IPS DF 4.7 (cell line): Measurements from ENCODE around the gene SERINC1.

ENCODE experiments used
- DNase-seq: peaks from one replicate; pipeline ENCODE4 v3.0.0-alpha.2; 2013; ENCODE audit warnings: low spot score; ENCODE audit errors: extremely low read depth

Gene SERINC1

DNA sequence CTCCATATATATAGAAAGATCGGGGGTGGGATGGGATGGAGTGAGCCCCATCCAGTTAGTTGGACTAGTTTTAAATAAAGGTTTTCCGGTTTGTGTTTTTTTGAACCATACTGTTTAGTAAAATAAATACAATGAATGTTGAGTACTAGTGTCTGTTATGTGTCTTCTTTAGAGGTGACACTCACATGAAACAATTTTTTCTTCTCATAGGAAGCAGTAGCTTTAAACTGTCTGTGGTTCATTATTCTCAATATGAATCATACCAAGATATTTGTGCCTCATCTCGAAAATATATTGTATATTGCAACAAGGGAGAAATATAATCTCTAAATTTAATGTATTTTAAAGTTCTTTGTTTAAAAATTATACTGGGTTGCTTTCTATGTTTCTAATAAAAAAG is 38.8 kb downstream of the SERINC1 start:
- no peak for DNase-seq

DNA sequence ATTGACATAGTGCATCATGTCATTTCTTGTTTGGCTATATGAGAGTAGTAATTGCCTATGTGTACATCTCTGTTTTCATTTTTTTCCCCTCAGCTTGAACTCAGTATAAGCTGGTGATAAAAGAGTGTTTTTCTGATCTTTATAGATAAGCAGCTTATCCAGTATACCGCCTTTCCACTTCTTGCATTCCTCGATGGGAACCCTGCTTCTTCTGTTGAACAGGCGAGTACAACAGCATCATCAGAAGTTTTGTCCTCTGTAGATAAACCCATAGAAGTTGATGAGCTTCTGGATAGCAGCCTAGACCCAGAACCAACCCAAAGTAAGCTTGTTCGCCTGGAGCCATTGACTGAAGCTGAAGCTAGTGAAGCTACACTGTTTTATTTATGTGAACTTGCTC is 39.8 kb downstream of the SERINC1 start:
- DNase-seq: no peak

DNA sequence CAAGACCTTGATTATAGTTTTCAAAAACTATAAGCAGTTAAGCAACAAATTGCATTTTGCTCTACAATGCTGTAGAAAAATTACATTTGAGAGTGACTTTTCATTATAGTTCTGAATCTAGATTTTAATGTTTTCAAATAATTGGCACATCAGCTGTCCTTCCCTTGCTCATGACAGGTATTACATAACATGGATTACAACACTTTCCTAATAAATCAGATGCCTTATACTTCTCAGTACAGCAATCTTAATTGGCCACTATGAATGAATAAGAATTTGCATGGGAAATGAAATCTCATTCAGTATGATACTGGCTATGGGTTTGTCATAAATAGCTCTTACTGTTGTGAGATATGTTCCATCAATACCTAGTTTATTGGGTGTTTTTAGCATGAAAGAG is 42.3 kb downstream of the SERINC1 start:
- no peak for DNase-seq

DNA sequence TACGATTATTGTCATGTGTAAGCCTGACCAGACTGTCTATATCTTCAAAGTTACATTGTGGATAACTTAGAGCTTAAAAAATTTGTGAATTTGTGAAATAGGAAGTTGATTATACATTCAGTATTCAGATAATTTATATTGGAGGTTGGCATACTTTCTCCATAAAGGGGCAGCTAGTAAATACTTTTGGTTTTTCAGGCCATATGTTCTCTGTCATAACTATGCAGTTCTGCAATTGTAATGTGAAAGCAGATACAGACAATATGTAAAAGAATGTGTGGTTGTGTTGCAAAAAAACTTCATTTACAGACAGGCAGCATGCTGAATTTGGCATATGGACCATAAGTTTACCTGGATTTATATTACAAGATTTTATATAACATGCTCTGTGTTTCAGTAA is 42.8 kb downstream of the SERINC1 start:
- no peak for DNase-seq

DNA sequence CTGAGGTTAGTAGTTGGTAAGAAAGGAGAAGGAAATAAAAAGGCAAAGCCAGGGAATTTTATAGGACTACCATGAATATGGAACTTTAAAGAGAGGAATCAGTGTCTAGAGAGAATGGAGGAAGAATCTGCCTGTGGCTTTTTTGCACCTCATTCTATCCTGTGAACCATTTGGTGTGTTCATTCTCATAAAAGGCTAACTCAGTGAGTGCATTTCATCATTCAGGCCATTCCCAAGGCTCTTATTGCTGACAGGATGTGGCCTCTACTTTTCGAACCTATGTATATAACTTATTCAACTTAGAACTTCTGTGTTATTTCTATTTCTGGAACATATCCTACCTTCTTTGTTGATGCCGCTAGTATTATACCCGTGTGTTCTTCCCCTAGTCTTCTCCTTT is 45.0 kb downstream of the SERINC1 start:
- no peak for DNase-seq

DNA sequence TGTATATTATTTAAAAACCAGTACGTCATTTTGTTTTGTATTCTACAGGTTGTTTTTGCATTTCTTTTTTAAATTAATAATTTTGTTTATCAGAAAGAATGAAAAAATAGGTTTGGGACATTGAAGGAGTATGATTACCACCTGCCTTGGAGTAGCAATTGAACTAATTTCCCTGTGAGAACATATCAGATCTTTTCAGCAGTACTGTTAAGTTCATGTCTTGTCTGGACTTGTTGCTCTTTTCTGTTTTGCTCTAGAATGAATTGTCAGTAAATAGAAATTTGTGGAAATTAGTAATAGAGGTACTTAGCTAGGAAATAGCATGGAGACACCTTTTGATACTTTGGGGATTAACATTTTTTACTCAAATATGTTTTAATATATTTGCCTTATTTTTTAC is 47.9 kb downstream of the SERINC1 start:
- DNase-seq: no peak

DNA sequence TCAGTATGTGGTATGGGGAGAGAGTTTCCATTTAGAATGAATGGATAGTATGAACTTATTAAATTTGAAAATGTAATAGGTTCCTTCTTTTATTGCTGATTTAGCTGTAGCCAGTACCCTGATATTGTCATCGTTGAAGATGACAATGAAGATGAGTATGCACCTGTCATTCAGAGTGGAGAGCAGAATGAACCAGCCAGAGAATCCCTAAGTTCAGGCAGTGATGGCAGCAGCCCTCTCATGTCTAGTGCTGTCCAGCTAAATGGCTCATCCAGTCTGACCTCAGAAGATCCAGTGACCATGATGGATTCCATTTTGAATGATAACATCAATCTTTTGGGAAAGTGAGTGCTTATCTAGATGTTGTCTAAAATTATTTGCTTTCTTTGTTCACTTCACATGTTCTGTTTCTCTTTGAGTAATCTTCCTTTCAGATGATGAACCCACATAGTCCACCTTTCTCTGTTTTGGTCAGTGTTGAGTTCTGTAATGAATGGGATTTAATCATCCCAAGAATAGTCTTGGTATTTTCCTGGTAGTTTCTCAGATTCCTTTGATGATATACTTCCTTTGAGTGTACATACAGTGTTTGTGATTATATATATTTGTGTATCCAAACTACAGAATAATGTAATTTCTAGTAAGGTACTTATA is 48.9 kb downstream of the SERINC1 start:
- DNase-seq: no peak

DNA sequence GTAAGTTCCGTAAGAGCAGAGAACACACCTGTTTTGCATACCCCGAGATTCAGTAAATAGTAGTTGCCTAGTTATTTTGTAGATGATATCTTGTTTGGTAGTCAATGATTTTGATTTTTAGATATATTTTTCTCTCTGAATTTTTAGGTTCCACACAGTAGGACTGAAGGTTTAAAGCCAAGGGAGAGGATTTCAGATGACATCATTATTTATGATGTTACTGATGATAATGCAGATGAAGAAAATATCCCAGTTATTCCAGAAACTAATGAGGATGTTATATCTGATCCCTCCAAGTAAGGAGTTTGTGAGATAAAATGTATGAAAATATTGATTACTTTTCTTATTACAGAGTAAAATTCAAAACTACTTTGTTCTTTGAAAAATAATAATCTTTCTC is 49.6 kb downstream of the SERINC1 start:
- DNase-seq: no peak

DNA sequence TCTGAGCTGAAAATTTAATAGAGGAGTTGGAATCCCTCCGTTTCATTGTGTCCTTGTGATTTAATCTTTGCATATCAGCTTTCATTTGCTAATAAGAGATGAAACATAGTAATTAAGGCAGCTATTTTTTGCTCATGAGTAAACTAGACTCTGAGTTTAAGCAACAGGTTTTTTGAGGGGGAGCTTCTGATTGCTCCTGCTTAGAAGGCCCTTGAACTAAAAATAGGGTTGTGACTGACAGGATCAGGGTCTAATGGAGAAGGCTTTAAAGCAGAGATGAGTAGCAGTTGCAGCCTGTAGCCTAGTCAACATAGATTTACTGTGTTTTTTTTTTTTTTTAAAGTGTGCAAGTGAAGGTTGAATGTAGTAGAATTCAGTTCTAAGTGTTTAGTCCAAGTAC is 54.8 kb downstream of the SERINC1 start:
- no peak for DNase-seq

DNA sequence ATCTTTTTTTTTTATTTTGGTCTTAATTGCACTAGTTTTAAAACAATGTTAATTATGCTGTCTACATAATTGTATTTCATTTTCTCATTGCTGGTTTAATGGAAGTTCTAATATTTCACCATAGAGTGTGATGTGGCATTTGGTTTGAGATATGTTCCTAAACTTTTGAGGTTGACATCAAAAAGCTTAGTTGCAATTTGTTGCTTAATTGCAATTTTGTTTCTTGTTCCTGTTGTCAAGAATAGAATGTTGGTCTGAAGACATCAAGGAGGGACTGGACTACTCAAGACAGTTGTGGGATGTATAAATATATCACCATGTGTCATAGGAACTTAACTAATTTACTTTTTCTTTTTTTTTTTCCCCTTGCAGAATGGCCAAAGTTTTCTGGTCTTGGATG is 59.6 kb downstream of the SERINC1 start:
- no peak for DNase-seq

DNA sequence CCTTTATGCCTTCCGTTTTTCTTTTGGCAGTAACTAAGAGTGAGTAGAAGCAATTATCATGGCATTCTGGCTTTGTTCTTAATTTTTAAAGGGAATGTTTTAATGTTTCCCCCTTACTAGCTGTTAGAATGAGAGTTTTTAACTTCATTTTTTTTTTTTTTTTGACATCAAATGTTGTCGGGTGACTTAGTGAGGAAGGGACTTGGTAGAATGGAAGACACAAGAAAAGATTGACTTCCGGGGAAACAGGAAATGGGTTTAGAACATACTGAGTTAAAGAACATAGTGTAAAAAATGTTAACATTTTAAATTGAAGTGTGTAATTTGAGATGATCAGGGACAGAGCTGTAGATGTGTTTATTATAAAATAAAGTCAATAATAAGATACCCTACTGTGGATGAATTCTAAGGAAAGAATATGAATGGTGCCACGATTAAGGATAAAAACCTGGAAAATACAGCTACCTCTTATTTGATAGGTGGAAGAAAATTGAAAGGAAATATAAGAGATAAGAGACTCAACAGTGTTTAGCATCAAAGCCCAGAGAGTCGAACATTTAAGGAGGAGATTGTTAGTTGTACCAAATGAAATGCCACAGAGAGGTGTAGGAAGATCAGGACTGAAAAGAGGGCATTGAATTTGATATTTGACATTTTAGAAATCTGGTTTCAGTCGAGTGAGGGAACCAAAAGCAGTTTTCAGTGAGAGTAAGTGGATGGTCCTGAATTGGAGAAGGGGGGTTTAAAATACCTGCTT is 62.7 kb downstream of the SERINC1 start:
- DNase-seq: no peak

DNA sequence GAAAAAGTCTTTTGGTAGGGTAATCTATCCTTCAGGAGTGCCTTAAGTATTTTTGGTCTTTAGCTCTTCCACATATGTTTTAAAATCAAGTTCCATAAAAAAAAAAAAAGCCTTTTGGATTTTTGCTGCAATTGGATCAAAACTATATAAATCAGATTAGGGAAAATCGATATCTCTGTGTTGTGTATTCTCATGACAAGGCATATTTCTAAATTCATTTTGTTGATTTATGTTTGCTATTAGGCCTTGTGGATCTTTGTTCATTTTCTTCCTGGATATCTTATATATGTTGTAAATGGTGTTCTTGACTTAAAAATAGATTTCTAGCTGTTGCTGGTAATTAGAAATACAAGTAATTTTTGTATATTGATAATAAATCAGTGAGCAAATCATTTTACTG is 63.4 kb downstream of the SERINC1 start:
- no peak for DNase-seq

DNA sequence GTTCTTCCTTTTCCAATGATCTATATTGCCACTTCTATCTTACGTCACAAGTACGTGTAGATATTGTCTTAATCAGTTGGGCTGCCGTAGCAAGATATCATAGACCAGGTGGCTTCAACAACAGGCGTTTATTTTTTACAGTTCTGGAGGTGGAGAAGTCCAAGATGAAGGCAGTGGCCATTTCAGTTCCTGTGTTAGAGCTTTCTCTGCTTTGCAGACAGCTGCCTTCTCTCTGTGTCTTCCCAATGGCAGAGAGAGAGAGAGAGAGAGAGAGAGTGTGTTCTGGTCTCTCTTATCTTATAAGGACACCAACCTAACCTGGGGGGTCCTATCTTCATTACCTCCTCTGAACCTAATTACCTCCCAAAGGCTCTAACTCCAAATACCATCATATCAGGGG is 63.9 kb downstream of the SERINC1 start:
- no peak for DNase-seq

DNA sequence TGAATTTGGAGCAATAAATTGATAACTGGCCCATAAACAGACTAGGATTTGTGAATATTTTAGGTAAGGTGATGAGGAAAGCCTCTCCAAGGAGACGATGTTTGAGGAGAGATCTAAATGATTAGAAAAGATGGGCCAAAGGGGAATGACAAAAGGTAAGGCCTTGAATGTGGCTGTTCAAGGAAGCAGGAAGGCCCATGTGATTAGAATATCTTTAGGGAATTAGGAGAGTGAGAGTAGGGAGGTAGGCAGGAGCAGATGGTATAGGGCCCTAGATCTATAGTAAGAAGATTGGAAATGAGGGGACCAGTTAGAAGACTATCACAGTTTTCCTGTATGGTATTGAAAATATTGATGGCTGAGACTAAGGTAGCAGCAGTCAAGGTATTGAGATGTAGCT is 65.4 kb downstream of the SERINC1 start:
- no peak for DNase-seq

DNA sequence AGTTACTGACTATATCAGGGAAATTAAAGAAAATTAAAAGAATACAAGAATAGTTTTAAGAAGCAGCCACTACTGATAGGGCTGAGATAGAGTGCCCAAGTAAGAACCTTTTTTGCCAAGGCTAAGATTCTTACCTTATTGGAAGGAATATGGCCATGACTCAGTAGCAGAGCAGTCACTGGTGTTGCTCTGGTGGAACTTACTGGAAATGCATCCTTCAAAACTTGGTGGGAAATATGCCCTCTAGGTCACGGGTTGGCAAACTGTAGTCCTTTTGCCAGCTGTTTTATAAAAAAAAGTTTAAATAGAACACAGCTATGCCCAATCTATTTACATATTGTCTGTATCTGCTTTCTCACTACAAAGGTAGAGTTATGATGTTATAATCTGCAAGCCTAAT is 66.2 kb downstream of the SERINC1 start:
- DNase-seq: no peak

DNA sequence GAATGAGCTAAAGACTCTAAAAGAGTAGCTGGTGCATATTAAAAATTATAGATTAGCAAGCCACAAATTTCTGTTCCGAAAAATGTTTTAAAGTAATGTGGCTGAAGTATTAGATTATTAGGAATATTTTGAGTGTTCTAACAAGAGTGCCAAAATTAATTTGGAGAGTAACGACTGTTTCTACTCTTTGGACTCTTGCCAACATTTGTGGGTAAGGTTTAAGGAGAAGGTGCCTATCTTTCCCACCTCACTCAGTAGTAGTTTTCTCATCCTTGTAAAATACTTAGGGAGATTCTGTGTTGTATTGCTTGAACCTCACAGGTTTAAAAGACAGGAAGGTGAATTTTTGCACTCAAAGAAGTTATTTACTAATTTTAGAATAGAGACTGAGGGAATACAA is 67.2 kb downstream of the SERINC1 start:
- DNase-seq: no peak

DNA sequence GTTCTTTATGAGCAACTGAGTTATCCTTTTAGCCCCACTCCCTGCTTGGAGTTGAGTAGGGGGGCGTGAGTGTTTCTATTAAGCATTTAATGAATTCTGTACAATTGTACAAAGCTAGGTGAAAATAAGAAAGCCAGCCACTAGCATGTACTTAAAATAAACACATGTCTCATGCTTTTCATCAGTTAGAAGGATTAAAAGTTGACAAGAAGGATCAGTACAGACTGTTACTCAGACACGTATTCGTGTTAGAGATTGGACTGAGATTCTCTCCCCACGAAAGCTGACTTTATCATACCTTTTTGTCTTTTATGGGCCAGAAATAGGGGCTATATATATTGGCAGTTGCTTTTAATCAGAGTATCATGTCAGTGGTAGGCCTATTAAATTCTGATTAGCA is 70.5 kb downstream of the SERINC1 start:
- no peak for DNase-seq

DNA sequence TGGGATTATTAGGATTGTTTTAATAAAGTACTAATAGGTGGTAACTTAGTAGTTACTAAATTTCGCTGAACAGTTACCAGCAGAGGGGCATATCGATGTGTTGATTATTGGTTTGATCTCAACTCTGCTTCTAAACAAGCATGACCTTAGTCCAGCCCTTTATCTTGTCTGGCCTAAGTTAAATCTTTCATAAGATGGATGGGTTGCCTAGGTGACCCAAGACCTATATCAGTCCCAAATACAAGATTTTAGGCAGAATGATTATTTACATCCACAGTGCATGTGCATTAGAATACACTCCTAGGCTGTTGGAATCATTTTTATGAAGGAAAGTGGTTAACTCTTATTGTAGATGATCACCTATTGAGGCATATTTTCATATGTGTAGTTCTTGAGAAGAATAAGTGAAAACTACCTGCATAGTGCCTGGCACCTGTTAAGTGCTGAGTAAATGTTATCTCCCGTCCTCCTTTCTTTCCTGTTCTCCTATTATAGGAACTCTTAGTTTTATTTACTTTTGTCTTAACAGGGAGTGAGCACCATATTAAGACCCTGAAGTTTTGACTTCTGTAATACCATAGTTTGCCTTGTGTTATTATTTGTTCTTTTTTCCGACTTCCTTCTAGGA is 71.0 kb downstream of the SERINC1 start:
- no peak for DNase-seq

DNA sequence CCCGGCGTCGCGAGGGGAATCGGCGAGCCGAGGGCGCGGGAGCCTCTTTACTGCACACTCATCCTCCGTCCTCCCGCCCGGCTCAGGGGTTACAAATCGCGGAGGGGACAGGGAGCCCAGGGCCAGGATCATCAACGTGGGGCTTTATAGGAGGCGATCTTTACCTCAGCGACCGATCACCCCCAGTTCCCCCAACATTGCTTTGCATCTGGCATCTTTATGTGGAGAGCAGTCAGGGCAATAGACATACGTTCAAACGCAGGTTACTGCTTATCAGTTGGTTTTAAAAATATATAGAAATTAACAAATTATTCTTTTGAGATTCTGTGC is 71.5 kb downstream of the SERINC1 start:
- no peak for DNase-seq

DNA sequence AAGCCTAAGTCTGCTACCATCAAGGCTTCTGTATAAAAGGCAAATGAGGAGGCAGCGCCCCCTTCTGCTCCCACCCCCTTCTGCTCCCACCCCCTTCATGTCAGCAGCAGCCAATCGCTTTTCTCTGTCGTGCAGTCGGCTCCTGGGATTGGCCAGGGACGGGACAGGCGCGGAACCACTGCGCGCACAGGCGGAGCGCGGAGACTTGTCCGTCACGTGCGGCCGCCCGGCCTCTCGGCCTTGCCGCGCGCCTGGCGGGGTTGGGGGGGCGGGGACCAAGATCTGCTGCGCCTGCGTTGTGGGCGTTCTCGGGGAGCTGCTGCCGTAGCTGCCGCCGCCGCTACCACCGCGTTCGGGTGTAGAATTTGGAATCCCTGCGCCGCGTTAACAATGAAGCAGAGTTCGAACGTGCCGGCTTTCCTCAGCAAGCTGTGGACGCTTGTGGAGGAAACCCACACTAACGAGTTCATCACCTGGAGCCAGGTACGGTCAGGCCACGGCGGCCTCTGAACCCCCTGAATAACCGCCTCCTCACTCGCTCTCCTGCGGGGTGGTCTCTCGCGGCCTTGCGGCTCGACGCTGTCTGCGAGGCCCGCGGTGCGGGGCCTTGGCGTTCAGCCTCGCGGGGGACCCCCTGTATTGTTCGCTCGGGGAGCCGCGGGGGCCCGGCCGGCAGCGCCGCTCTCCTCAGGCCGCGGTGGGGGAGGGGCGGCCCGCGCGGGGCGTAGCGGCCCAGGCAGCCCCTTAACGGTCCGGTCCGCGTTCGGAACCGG is 72.1 kb downstream of the SERINC1 start, which contains the start of gene HSF2:
Gene HSF2, plus strand, starts transcription at position 305 of the 773 bp plus-strand sequence. Its CDS starts 86 bp downstream, at position 391.
- DNase-seq: peak; percentile 62

DNA sequence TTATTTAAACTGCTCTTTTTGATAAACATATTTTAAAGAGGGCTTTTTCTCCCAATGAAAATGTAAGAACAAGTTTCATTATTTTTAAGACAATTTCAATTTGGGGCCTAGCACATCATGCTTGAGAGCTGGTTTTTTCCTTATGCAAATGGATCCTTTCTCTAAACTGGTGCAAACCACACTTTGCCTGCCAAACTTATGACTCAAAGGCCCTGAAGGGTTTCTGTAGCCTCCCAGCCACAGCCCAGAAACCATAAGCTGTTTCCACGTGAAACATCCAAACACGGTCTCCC is 72.6 kb downstream of the SERINC1 start:
- no peak for DNase-seq

DNA sequence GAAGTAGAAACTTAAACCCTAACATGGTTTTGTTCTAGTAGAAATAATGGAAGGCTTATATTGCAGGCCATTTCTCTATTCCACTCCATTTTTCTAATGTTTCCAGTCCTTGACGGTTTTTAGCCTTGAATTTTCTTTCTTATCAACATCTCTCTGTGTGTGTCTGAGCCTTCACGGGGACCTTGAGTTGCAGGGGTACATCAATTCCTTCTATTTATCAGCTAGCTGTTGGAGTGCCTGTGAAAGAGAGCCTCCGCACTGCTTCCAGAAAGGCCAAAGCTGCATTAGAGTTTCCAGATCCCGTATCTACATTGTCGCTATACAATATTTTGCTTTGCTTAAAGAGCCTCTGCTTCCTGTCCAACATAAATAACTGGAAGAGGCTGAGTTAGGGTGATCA is 77.6 kb downstream of the SERINC1 start:
- DNase-seq: no peak
